DND-41 (cell line): Measurements from ENCODE around the gene IL1R2.

ENCODE experiments used
- EZH2 ChIP-seq: IDR thresholded peaks from 3 replicates; pipeline ENCODE4 v1.6.1; 2012; ENCODE audit warnings: borderline replicate concordance, low read depth, mild to moderate bottlenecking, moderate library complexity, low read length, inconsistent platforms; ENCODE audit not compliant: severe bottlenecking
- TF ChIP-seq, protein P1 (sequence below): IDR thresholded peaks from 2 replicates; pipeline ENCODE4 v1.5.1; 2012; ENCODE audit warnings: borderline replicate concordance, low read length, moderate library complexity, mild to moderate bottlenecking; ENCODE audit not compliant: poor library complexity, severe bottlenecking; ENCODE audit errors: extremely low read depth

DNA sequence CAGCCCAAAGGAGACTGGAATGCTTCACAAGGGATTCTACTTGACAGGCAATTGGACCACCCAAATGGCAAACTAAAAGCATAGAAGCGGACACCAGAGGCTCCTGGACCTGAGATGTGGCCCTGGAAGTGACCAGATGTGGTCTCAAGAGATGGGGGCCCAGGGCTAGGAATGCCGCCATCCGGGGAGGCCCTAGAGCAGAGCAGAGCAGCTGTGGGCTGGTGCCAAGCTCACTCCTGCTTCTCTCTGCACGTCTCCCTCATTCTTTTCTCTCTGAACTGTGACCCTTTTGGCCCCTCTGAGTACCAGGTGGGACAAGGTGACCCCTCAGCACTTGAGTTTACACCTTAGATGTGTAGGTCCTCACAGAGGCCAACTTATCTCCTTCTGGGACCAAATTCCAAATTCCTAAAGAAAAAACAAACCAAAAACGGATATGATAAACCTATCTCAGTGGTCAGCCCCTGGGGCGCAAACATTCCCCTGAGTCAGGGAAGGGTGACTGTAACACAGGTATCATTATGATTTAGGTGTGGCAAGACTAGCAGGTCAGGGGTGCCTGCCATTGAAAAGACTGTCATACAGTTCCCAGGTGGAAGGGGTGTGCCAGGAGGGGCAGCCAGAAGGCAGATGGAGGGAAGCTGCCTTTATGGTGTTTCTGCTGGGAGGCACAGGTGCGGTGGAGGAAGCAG lies 6.5 kb upstream of the IL1R2 start:
- no peak for TF ChIP-seq EZH2
- TF ChIP-seq, protein P1, sequence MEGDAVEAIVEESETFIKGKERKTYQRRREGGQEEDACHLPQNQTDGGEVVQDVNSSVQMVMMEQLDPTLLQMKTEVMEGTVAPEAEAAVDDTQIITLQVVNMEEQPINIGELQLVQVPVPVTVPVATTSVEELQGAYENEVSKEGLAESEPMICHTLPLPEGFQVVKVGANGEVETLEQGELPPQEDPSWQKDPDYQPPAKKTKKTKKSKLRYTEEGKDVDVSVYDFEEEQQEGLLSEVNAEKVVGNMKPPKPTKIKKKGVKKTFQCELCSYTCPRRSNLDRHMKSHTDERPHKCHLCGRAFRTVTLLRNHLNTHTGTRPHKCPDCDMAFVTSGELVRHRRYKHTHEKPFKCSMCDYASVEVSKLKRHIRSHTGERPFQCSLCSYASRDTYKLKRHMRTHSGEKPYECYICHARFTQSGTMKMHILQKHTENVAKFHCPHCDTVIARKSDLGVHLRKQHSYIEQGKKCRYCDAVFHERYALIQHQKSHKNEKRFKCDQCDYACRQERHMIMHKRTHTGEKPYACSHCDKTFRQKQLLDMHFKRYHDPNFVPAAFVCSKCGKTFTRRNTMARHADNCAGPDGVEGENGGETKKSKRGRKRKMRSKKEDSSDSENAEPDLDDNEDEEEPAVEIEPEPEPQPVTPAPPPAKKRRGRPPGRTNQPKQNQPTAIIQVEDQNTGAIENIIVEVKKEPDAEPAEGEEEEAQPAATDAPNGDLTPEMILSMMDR = no peak
